Natural killer cell (primary cell): Measurements from ENCODE around the gene L3MBTL4. TPM values are rescaled to one million over a fixed set of nuclear protein-coding genes. Genes with fewer than 3 reads are reported as not detected.

ENCODE experiments used
- ATAC-seq, 3 donors: fragments of 150-1000 bp in 2 of 3; fragments of 200-7000 bp in 1 of 3; cut with Tn5 transposase; 1 replicate in 1 of 3; 2 replicates in 2 of 3; pipeline ENCODE4 v1.10.0; 2021; ENCODE audit warnings: mild to moderate bottlenecking in 2 of 3, moderate library complexity in 2 of 3
- DNase-seq, 2 donors: peaks; one replicate each; pipeline versions ENCODE4 v3.0.0 to v3.0.0-alpha.2; 2013 to 2021; ENCODE audit warnings: mixed read lengths in 1 of 2
- H3K27ac ChIP-seq: one replicate; pipeline ENCODE4 v1.5.1; 2013; ENCODE audit warnings: mild to moderate bottlenecking, low read length
- H3K27me3 ChIP-seq: one replicate; pipeline ENCODE4 v1.6.1; 2013; ENCODE audit warnings: low read length; ENCODE audit not compliant: control insufficient read depth, insufficient read depth
- H3K36me3 ChIP-seq: one replicate; pipeline ENCODE4 v1.6.1; 2013; ENCODE audit warnings: low read length; ENCODE audit not compliant: control insufficient read depth, insufficient read depth
- H3K4me1 ChIP-seq: one replicate; pipeline ENCODE4 v1.6.1; 2013; ENCODE audit warnings: low read length; ENCODE audit not compliant: control insufficient read depth, insufficient read depth
- H3K4me3 ChIP-seq: one replicate; pipeline ENCODE4 v1.5.1; 2013; ENCODE audit warnings: low read length
- H3K9me3 ChIP-seq: one replicate; pipeline ENCODE4 v1.6.1; 2013; ENCODE audit warnings: low read length; ENCODE audit not compliant: control insufficient read depth, insufficient read depth
- H3K27ac Mint-ChIP-seq, 2 donors: one replicate each; pipeline ENCODE4 v1.8.0; 2022; ENCODE audit warnings: mild to moderate bottlenecking in 2 of 2, mixed read lengths in 2 of 2, moderate library complexity in 1 of 2
- H3K27me3 Mint-ChIP-seq, 2 donors: one replicate each; pipeline ENCODE4 v1.8.0; 2022; ENCODE audit warnings: low read depth in 2 of 2, mixed read lengths in 2 of 2
- H3K36me3 Mint-ChIP-seq: one replicate; pipeline ENCODE4 v1.8.0; 2022; ENCODE audit warnings: mixed read lengths
- H3K4me1 Mint-ChIP-seq, 2 donors: one replicate each; pipeline ENCODE4 v1.8.0; 2022; ENCODE audit warnings: mixed read lengths in 2 of 2
- H3K4me3 Mint-ChIP-seq: one replicate; pipeline ENCODE4 v1.8.0; 2022; ENCODE audit warnings: mild to moderate bottlenecking, moderate library complexity, mixed read lengths
- H3K9me3 Mint-ChIP-seq, 2 donors: one replicate each; pipeline ENCODE4 v1.8.0; 2022; ENCODE audit warnings: mixed read lengths in 2 of 2
- WGBS: methylation state at CpG from one replicate; pipeline ENCODE4 v1.1.7; 2013; ENCODE audit warnings: missing lambda C conversion rate; ENCODE audit not compliant: insufficient coverage; 5-methylcytosine and 5-hydroxymethylcytosine counted together
- intact Hi-C: fragments of 100-400 bp; cut with micrococcal nuclease; formaldehyde crosslinking; loops from one replicate; pipeline ENCODE4 v1.14.2; 2022
- total RNA-seq, 4 donors: library from RNA; stranded (reverse); fragments of 120-200 nt in 1 of 4; gene quantifications; one replicate each; pipeline versions ENCODE4 v1.2.3 to v1.2.4, GENCODE V29; 2013 to 2022
- TF ChIP-seq, protein P1 (sequence below): fragments of 200-600 bp; IDR thresholded peaks from one replicate; pipeline ENCODE4 v1.8.0; 2022; ENCODE audit warnings: antibody characterized with exemption

The L3MBTL4 gene
- total RNA-seq, 3 donors from 2014 or later (not counting 1 experiment from before 2014, with no cell fraction given) = 27.9 to 34.2 (median 30.0) TPM

DNA sequence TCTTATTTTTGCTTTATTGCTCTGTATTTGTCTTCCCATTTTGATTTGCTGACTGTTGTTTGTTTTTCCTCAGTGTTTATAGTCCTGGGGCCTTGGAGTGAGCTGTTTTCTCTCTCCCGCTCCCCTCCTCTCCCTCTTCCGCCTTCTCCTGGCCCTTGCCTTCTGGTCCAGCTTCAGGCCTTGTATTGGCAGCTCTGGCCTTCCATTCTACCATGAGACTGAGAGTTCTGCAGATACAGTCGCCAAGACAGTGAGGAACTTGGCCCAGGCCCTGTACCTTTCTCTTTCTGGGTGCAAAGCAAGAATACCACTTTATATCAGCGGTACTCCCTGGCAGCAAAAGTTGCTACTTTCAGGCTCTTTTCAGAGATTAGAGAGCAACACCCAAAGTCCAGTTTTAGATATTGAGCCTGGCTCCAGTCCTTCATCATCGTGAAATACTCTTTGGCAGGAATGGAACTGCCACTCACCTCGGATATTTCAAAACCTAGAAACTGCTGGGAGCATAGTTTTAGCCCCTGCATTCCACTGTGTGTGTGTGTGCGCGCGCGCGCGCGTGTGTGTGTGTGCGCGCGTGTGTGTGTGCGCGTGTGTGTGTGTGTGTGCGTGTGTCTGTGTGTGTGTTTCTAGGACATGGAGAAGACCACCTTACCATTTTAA is 17.1 kb upstream of the L3MBTL4 start:
- Histone ChIP-seq H3K36me3 (no peaks in the 10 kb centered on the region), H3K27me3 (no peaks in the 10 kb centered on the region), H3K4me3 (no peak overlapping the region), H3K27ac (no peak overlapping the region), H3K9me3 (no peaks in the 10 kb centered on the region), H3K4me1 (no peaks in the 10 kb centered on the region)
- no peak overlapping the region for H3K27ac Mint-ChIP-seq
- ATAC-seq (no peak), DNase-seq (no peak)
- WGBS = 95% methylated on average over 18 of the region's 19 CpGs
- H3K9me3 Mint-ChIP-seq = no peaks in the 10 kb centered on the region
- no peaks in the 10 kb centered on the region for H3K4me1 Mint-ChIP-seq
- no peaks in the 10 kb centered on the region for H3K27me3 Mint-ChIP-seq
- TF ChIP-seq, protein P1, sequence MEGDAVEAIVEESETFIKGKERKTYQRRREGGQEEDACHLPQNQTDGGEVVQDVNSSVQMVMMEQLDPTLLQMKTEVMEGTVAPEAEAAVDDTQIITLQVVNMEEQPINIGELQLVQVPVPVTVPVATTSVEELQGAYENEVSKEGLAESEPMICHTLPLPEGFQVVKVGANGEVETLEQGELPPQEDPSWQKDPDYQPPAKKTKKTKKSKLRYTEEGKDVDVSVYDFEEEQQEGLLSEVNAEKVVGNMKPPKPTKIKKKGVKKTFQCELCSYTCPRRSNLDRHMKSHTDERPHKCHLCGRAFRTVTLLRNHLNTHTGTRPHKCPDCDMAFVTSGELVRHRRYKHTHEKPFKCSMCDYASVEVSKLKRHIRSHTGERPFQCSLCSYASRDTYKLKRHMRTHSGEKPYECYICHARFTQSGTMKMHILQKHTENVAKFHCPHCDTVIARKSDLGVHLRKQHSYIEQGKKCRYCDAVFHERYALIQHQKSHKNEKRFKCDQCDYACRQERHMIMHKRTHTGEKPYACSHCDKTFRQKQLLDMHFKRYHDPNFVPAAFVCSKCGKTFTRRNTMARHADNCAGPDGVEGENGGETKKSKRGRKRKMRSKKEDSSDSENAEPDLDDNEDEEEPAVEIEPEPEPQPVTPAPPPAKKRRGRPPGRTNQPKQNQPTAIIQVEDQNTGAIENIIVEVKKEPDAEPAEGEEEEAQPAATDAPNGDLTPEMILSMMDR = no peak
- H3K4me3 Mint-ChIP-seq = no peak overlapping the region
- no peaks in the 10 kb centered on the region for H3K36me3 Mint-ChIP-seq
- intact Hi-C loops = no loop called here

DNA sequence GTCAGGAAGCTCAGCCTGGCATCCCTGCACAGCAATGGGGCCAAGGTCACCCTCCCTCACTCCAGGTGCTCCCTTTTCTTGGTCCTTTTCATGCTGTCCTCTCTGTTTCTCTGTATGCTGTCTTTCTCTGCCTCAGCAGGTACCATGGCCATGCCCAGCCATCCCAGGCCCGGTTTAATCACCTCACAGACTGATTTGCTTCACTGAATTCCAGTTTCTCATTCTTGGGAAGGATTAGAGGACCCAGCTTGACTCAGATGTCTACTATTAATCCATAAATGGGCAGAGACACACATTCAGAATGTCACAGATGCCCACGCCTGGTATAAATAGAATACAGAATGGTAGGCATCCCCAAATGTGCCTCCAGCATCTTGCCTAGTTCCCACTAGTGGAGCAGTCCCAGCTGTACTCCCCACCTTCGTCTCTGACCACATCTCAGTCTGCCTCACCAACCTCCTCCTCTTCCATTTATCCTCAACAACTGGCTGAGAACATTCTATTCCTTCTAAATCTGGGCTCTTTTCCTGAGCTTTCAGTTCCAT is 14.2 kb upstream of the L3MBTL4 start:
- no peaks in the 10 kb centered on the region for H3K4me1 ChIP-seq
- Mint-ChIP-seq H3K9me3 (no peaks in the 10 kb centered on the region), H3K27ac (no peak overlapping the region), H3K4me3 (no peak overlapping the region), H3K36me3 (no peaks in the 10 kb centered on the region), H3K4me1 (no peaks in the 10 kb centered on the region), H3K27me3 (no peaks in the 10 kb centered on the region)
- intact Hi-C loops = no loop called here
- no peaks in the 10 kb centered on the region for H3K36me3 ChIP-seq
- H3K27ac ChIP-seq = no peak overlapping the region
- no peaks in the 10 kb centered on the region for H3K9me3 ChIP-seq
- no peak for ATAC-seq
- no peak overlapping the region for H3K4me3 ChIP-seq
- TF ChIP-seq, protein P1 = no peak
- WGBS = 70% methylated on average over 3 of the region's 3 CpGs
- H3K27me3 ChIP-seq = no peaks in the 10 kb centered on the region
- no peak for DNase-seq

DNA sequence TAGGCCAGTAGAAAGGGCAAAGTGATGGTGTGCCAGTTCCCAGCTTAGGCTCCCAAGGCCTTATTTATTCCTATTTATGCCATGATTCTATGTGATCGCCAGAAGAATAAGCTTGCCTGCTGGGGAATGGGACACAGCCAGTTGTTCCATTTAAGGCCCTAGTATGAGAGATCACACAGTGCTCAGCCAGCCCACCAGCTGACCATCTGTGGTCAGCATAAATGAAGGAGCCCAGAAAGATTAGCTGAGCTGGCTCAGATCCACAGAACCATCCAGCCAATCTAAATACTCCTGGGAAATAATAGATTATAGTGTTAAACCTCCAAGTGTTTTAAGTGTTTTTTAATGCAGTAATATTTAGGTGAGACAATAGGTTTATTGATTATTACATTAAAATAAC is 12.6 kb upstream of the L3MBTL4 start:
- Mint-ChIP-seq H3K9me3 (no peaks in the 10 kb centered on the region), H3K27ac (no peak overlapping the region), H3K4me3 (no peak overlapping the region), H3K4me1 (no peaks in the 10 kb centered on the region), H3K27me3 (peaks cover 0 to 3% of the 10 kb centered on the region in 2 donors), H3K36me3 (no peaks in the 10 kb centered on the region)
- WGBS = 90% methylated on average over 1 of the region's 1 CpG
- no peak overlapping the region for H3K27ac ChIP-seq
- H3K4me3 ChIP-seq = no peak overlapping the region
- H3K27me3 ChIP-seq = no peaks in the 10 kb centered on the region
- no peaks in the 10 kb centered on the region for H3K36me3 ChIP-seq
- intact Hi-C loops = no loop called here
- ATAC-seq (no peak), DNase-seq (no peak)
- H3K9me3 ChIP-seq = no peaks in the 10 kb centered on the region
- TF ChIP-seq, protein P1 = no peak
- H3K4me1 ChIP-seq = no peaks in the 10 kb centered on the region

DNA sequence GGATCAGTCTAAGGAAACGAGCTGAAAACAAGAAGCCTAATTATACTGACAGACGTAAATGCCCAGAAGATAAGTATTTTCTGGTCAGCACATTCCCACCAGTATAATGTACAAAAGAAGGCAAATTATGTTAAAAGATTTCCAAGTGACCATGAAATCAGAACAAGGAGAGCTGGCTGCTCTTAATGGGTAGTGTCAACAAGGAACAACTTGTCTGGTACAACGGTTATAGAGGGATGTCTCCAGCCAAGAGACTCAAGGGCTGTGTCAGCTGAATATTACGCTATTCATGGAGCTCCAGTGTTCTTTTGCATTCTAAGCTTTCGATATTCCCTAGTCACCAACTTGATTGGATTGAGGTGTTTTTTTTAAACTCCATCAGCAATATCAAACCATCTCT is 8.6 kb upstream of the L3MBTL4 start:
- Histone ChIP-seq H3K27me3 (no peaks in the 10 kb centered on the region), H3K4me3 (no peak overlapping the region), H3K4me1 (no peaks in the 10 kb centered on the region), H3K36me3 (no peaks in the 10 kb centered on the region), H3K27ac (no peak overlapping the region), H3K9me3 (no peaks in the 10 kb centered on the region)
- Mint-ChIP-seq H3K9me3 (no peaks in the 10 kb centered on the region), H3K4me1 (no peaks in the 10 kb centered on the region), H3K4me3 (no peak overlapping the region), H3K27ac (no peak overlapping the region), H3K36me3 (no peaks in the 10 kb centered on the region), H3K27me3 (peaks cover 0 to 20% of the 10 kb centered on the region in 2 donors)
- intact Hi-C loops = no loop called here
- TF ChIP-seq, protein P1 = no peak
- WGBS = 81% methylated on average over 3 of the region's 5 CpGs
- DNase-seq (no peak), ATAC-seq (no peak)
